Measurements from ENCODE around the gene CACNA1I.

CACNA1I gene

GRCh38 chr22:39723463-39723862 lies 152.9 kb downstream of the CACNA1I start:
- no peak for DNase-seq (ENCODE audit: low read depth)
- TF ChIP-seq CTCF (IDR thresholded peaks at IDR 0.05; ENCODE audit: low read depth, low read length, missing control alignments), result no peak
- H3K4me3 ChIP-seq (ENCODE audit: low read depth, low read length), result no peak overlapping the region

- no peak overlapping the region for H3K4me3 ChIP-seq (ENCODE audit: low read depth, low read length)
- no peak for TF ChIP-seq CTCF (IDR thresholded peaks at IDR 0.05; ENCODE audit: low read depth, low read length, missing control alignments)
- DNase-seq (ENCODE audit: low read depth), result no peak
Observed at GRCh38 chr22:39723899-39724351, 153.4 kb downstream of the CACNA1I start.

- DNase-seq (ENCODE audit: low read depth), result no peak
- no peak overlapping the region for H3K4me3 ChIP-seq (ENCODE audit: low read depth, low read length)
- no peak for TF ChIP-seq CTCF (IDR thresholded peaks at IDR 0.05; ENCODE audit: low read depth, low read length, missing control alignments)
Observed at GRCh38 chr22:39724390-39724789, 153.8 kb downstream of the CACNA1I start.

GRCh38 chr22:39724857-39725256 lies 154.3 kb downstream of the CACNA1I start:
- DNase-seq (ENCODE audit: low read depth), result no peak
- H3K4me3 ChIP-seq (ENCODE audit: low read depth, low read length), result no peak overlapping the region
- TF ChIP-seq CTCF (IDR thresholded peaks at IDR 0.05; ENCODE audit: low read depth, low read length, missing control alignments), result no peak

- TF ChIP-seq CTCF (IDR thresholded peaks at IDR 0.05; ENCODE audit: low read depth, low read length, missing control alignments), result no peak
- H3K4me3 ChIP-seq (ENCODE audit: low read depth, low read length), result no peak overlapping the region
- DNase-seq (ENCODE audit: low read depth), result no peak
Observed at GRCh38 chr22:39725351-39726035, 154.9 kb downstream of the CACNA1I start.

GRCh38 chr22:39727541-39727940 lies 157.0 kb downstream of the CACNA1I start:
- no peak overlapping the region for H3K4me3 ChIP-seq (ENCODE audit: low read depth, low read length)
- TF ChIP-seq CTCF (IDR thresholded peaks at IDR 0.05; ENCODE audit: low read depth, low read length, missing control alignments), result no peak
- DNase-seq (ENCODE audit: low read depth), result no peak

GRCh38 chr22:39728236-39728860 lies 157.8 kb downstream of the CACNA1I start:
- DNase-seq (ENCODE audit: low read depth), result no peak
- no peak for TF ChIP-seq CTCF (IDR thresholded peaks at IDR 0.05; ENCODE audit: low read depth, low read length, missing control alignments)

More at GRCh38 chr22:39728236-39728860, 157.8 kb downstream of the CACNA1I start:
- H3K4me3 ChIP-seq (ENCODE audit: low read depth, low read length), result no peak overlapping the region

All from GM12864 (cell line).